GM19372 (cell line): ENCODE results near the gene UFD1.

Source experiments
- ATAC-seq: cut with Tn5 transposase; IDR thresholded peaks from one replicate; pipeline ENCODE4 v1.9.1; 2021; ENCODE audit warnings: mild to moderate bottlenecking, low read depth, moderate library complexity; ENCODE audit not compliant: unreplicated experiment

Gene UFD1, protein sequence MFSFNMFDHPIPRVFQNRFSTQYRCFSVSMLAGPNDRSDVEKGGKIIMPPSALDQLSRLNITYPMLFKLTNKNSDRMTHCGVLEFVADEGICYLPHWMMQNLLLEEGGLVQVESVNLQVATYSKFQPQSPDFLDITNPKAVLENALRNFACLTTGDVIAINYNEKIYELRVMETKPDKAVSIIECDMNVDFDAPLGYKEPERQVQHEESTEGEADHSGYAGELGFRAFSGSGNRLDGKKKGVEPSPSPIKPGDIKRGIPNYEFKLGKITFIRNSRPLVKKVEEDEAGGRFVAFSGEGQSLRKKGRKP

GRCh38 chr22:19478901-19479354 is at the start of gene UFD1:
Gene UFD1 (minus strand): TSS chr22:19479193. CDS start chr22:19479085, 108 bp downstream.
- peak; percentile 35 for ATAC-seq

- ATAC-seq = no peak
Observed at GRCh38 chr22:19527861-19528417, 48.9 kb upstream of the UFD1 start.

DNA sequence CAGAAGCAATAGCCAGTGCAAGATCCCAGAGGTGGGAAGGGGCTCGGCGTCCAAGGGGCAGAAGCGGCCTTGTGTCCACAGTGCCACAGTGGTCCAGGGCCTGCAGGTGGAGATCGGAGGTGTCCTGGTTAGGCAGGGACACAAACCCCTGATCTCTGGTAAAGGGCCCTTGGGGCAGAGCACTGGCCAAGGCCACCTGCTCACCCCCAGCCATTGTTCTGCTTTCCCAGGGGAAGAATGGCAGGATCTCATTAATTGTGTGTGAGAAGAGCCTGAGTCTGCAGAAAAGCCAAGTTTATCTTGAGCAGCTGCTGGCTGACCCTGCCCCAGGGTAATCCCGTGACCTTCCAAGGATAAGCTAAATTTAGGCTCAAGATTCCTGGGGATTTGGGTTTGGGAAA is 48.3 kb upstream of the UFD1 start:
- no peak for ATAC-seq

DNA sequence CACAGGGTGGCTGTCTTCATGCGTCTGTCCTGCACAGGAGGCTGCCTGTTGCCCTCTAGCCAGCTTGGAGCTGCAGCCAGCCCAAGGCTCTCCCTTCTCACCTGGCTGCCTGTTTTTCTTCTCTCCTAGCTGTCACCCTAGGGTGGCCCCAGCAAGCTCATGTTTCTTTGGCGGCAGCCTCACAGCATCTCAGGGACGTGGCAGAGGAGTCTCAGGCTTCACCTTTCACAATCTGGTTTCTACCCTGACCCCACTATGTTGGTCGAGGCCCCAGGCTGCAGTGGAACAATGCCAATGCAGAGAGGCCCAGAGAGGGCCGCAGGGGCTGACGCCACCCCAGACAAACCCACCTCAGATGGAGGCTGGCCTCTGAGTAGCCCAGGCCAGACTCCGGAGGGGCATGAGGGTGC is 47.7 kb upstream of the UFD1 start:
- ATAC-seq = no peak

DNA sequence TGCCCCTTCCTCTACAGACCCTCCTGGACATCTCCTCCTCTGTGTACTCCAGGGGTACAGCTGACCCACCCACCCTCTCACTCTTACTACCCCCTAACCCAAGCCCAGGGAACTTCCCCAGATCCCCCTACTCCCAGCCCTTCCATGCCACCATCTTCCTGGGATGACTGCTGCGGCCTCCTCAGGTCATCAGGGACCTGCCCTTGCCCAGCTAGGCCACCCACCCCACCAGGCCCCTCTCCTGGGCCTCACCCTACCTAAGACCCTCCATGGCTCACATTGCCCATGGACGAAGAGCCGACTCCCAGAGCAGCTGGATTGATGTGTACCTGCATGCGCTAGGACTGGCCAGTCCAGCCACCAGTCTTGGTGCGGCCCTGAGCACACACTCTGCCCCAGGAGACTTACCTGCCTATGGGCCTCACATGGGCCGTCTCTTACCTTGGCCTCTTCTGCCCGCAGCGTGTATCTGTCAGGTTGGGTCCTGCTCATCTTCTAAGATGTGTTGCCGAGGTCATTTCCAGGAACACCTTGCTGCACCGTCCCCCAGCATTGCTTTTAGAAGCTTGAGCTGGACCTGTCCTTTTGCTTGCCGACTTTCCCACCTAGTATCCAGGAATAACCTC is 47.2 kb upstream of the UFD1 start:
- ATAC-seq = no peak

DNA sequence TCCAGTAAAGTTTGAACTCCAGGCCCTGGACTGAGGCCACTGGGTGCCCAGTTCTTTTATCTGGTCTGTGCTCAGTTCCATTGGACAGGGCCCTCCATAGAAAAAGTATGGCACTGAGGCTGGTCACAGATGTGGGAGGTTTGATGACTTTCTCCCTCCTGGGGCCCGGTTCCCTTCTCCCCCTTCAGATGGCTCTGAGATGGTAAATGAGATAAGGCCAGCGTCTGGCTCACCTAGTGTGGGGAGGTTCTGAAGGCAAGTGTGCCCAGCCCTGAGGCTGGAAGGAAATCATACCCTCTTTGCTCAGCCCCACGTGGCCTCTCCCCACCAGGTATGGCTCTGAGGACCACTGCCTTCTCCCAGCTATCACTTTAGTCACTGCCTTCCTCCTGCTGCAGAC is 46.7 kb upstream of the UFD1 start:
- ATAC-seq = no peak

DNA sequence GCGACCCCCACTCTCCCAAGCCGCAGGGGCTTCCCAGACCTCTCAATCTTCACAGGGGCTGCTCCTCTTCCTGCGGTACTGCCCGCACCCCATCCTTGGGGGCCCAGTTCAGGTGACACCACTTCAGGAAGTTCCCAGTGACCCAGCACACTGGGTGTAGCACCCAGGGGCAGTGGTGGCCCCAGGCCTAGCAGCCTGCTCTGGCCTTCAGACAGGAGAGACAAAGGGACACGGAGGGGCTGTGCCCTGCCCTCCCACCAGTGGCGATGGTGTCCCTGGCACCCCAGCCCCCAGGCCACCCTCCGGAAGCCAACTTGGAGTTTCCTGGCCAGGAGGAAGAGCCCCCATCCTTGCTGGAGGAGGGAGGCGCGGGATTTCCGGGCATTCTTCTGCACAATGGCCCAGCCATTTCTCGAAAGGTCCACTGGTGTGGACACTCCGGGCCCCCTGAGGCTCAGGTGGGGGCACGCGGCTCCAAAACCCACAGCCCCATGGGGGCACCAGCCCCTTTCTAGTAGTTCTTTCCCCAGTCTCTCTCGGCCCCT is 46.2 kb upstream of the UFD1 start:
- ATAC-seq = no peak

- ATAC-seq = no peak
Observed at GRCh38 chr22:19524170-19525115, 45.5 kb upstream of the UFD1 start, which contains the start of gene CLDN5. Gene CLDN5 (minus strand): TSS chr22:19524410. CDS start chr22:19524255, 155 bp downstream.

GRCh38 chr22:19523240-19524169 is 44.5 kb upstream of the UFD1 start:
- ATAC-seq = no peak

GRCh38 chr22:19522881-19523239 is 43.9 kb upstream of the UFD1 start:
- no peak for ATAC-seq

DNA sequence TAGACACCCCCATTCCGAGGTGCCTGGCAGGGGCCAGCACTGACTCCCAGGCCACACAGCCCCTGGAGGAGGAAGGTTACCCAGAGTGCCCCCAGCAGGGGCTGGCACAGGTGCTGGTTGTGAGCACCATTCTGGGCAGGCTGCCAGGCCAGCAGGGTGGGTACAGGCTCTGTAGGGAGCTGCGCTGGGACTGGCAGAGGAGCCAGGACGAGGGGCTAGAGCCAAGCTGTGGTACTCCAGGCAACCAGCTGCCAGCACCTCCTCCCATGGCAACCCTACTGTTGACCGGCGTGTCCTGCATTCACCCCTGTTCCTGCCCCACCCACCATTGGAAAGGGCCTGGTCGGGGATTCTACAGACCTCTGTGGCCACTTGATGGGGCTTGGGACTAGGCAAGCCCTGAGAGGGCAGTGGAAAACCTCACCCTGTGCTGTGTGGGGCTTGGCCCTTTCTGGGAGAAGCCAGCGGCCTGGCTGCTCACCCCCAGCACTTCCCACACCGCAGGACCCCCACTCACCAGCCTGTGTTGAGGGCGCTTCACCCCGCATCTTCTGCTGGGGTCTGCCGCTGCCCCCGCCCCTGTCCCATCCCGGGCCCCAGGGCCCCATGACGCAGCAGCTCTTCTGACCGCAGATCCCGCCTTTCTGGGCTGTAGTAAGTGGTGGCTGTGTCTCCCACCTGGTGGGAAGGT is 43.3 kb upstream of the UFD1 start:
- ATAC-seq = no peak

DNA sequence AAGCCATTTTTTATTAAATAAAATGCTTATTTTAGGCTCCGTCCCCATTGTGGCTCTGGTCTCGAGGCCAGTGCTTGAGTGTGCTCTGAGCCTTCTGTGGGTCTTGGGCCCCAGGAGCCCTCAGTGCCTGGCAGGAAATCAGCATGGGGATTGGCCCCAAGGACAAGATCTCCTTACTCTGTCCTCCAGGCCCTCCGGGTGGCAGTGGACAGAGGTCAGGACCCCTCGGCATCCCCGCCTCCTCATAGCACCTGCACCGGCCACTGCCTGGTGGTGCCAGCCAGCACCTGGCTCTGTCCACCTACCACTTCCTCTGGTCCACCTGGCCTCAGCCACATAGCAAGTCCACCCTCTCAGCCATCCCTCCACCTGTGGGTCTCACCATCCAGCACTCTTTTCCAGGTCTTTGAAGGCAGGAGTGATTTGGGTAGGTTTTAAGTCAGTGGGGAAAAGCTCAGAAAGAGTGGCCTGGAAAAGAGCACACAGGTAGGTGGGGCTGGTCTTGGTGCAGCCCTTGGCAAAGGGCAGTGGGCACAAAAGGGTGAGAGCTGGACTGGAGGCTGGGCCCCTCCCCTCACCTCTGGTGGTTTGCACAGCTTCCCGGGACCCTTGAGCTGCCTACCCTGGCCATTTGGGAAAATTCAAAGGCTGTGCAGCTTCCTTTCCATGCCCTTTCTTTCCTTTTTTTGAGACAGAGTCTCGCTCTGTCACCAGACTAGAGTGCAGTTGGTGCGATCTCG is 41.7 kb upstream of the UFD1 start:
- ATAC-seq = no peak

DNA sequence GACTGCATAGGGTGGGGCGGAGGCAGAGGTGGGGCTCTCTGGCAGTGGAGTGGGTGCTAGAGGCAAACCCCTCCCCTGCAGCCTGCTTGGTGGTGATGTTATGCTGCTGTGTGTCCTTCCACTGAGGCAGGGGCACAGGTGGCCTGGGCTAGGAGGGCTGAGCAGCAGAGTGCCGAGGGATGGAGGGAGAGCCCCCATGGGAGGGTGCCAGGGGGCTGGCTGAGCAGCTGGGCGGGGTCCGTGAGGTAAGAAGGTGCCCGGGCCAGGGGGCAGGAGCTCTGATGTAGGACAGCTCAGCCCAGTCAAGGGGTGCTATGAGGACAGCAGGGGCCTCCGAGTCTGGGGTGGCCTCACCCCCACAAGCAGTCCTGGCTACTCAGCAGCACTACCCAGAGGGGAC is 41.0 kb upstream of the UFD1 start:
- no peak for ATAC-seq

GRCh38 chr22:19519041-19519926 is 40.3 kb upstream of the UFD1 start:
- ATAC-seq = no peak

GRCh38 chr22:19518635-19519034 is 39.6 kb upstream of the UFD1 start:
- no peak for ATAC-seq

DNA sequence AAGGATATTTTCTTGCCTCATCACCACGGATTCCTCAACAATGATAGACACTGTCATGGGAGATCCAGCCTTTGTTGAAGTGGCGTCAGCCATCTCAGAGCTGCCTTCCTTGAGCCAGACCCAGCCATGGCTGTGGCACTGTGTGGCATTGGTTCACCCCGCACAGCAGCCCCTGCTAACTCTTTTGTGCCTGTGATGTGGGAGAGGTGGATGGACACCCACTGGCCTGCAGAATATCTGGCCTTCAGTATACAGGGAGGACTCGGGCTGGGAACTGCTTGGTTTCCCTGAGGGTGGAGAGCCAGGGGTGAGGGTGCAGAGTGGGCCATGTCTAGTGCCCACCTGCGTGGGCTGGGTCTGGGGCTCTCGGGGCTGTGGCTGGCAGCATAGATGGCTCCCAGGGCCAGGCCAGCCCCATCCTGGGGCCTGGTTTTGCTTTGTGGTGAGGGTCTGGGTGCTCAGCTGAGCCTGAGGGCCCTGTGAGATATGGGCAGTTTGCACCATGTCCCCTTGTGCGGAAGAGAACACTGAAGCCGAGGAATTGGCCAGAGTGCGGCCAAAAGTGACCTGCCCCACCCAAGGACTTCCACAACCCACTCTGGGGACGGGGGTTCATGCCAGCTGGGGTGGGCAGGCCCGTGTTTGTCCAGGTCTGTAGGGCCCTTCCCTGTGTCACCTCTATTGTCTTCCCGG is 39.1 kb upstream of the UFD1 start:
- ATAC-seq = no peak

DNA sequence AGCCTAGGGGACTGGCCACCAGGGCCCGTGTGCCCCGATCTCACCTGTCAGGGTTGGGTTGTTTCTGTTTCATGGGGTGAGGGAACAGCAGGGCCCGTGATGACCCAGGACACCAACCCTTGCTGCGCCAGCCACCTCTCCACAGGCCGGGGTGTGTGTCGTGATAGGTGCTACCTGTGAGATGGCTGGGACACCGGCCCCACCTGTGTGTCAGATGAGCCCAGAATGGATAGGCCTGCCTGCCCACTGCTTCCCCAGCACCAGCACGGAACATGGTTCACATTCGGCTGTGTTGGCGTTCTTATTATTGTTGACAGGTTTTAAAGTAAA is 38.1 kb upstream of the UFD1 start:
- no peak for ATAC-seq
